GM12864 (cell line): ENCODE results near the gene SCT.

ENCODE experiments used
- DNase-seq: peaks from one replicate; pipeline ENCODE4 v3.0.0-alpha.2; 2011; ENCODE audit warnings: low read depth
- H3K4me3 ChIP-seq: 2 replicates; pipeline ENCODE4 v1.5.1; 2011; ENCODE audit warnings: mild to moderate bottlenecking, low read depth, low read length, control low read depth
- CTCF ChIP-seq: IDR thresholded peaks from 2 replicates; pipeline ENCODE4 v1.5.1; 2011; ENCODE audit warnings: low read depth, mild to moderate bottlenecking, moderate library complexity, low read length, control low read depth, inconsistent platforms; ENCODE audit errors: missing control alignments

SCT gene

GRCh38 chr11:625636-626268, 1.2 kb downstream of the SCT start:
- no peak overlapping the region for H3K4me3 ChIP-seq
- TF ChIP-seq CTCF = no peak
- no peak for DNase-seq

GRCh38 chr11:624705-625635, 2.0 kb downstream of the SCT start, which contains the start of gene CDHR5:
Gene CDHR5 (minus strand): TSS chr11:624955. CDS start chr11:624902, 53 bp downstream.
- TF ChIP-seq CTCF = no peak

GRCh38 chr11:623999-624704, 2.8 kb downstream of the SCT start:
- TF ChIP-seq CTCF = no peak
- DNase-seq = no peak
- H3K4me3 ChIP-seq = no peak overlapping the region

More at GRCh38 chr11:624705-625635, 2.0 kb downstream of the SCT start, which contains the start of gene CDHR5:
- H3K4me3 ChIP-seq = no peak within 1 kb of the TSS
- no peak for DNase-seq

- no peak for TF ChIP-seq CTCF
- no peak for DNase-seq
- no peak overlapping the region for H3K4me3 ChIP-seq
These were observed 3.6 kb downstream of the SCT start for GRCh38 chr11:623349-623869.

- no peak overlapping the region for H3K4me3 ChIP-seq
- no peak for DNase-seq
- TF ChIP-seq CTCF = no peak
These were observed 5.1 kb downstream of the SCT start for GRCh38 chr11:621838-622237.

GRCh38 chr11:620935-621814, 5.8 kb downstream of the SCT start:
- TF ChIP-seq CTCF = no peak
- no peak overlapping the region for H3K4me3 ChIP-seq

More at GRCh38 chr11:620935-621814, 5.8 kb downstream of the SCT start:
- no peak for DNase-seq
